Psoas muscle (tissue), 8 donors: ENCODE results near the gene FADS2. TPM values are rescaled to one million over a fixed set of nuclear protein-coding genes. Genes with fewer than 3 reads are reported as not detected.

Experiments used
- ATAC-seq, 4 donors: fragments of 200-7000 bp; cut with Tn5 transposase; one replicate each; pipeline ENCODE4 v1.9.1; 2020; ENCODE audit warnings: moderate library complexity in 3 of 4, mild to moderate bottlenecking in 2 of 4
- DNase-seq, 2 donors: peaks; one replicate each; pipeline ENCODE4 v3.0.0-alpha.2; 2020
- H3K27ac ChIP-seq: fragments of 200-600 bp; one replicate; pipeline ENCODE4 v1.8.0; 2022
- H3K27me3 ChIP-seq, 3 donors: fragments of 200-600 bp in 1 of 3; one replicate each; pipeline versions ENCODE4 v1.6.1 to v1.8.0; 2013 to 2022; ENCODE audit warnings: low read length in 2 of 3, mild to moderate bottlenecking in 2 of 3, moderate library complexity in 1 of 3; ENCODE audit not compliant: insufficient read depth in 3 of 3
- H3K36me3 ChIP-seq, 2 donors: fragments of 200-600 bp in 1 of 2; one replicate each; pipeline versions ENCODE4 v1.6.1 to v1.8.0; 2013 to 2022; ENCODE audit warnings: low read depth in 1 of 2, mild to moderate bottlenecking in 1 of 2, moderate library complexity in 1 of 2; ENCODE audit not compliant: insufficient read depth in 1 of 2
- H3K4me1 ChIP-seq: fragments of 200-600 bp; one replicate; pipeline ENCODE4 v1.8.0; 2022
- H3K4me3 ChIP-seq: fragments of 200-600 bp; one replicate; pipeline ENCODE4 v1.8.0; 2022; ENCODE audit warnings: mild to moderate bottlenecking
- H3K9me3 ChIP-seq: fragments of 200-600 bp; one replicate; pipeline ENCODE4 v1.8.0; 2022
- WGBS, 3 donors: extraction: QIAGEN DNeasy Blood & Tissue Kit; methylation state at CpG; one replicate each; pipeline versions ENCODE4 v1.1.6 to v1.1.7; 2013; 5-methylcytosine and 5-hydroxymethylcytosine counted together
- intact Hi-C, 2 donors: fragments of 100-400 bp; cut with DNase I; formaldehyde crosslinking; loops; one replicate each; pipeline versions ENCODE4 v1.11.0 to v1.14.2; 2022
- polyA plus RNA-seq, 3 donors: library from polyadenylated mRNA; stranded (reverse); fragments of 200-250 nt; gene quantifications; one replicate each; pipeline ENCODE4 v1.2.3, GENCODE V29; 2013
- total RNA-seq, 4 donors: library from RNA; stranded (reverse); fragmentation: NEBNext Ultra II Directional in 2 of 4; extraction: Animal tissue kit (Norgen Biotek cat#: 25700) in 2 of 4; gene quantifications; one replicate each; pipeline versions ENCODE4 v1.2.1 to v1.2.4, GENCODE V29; 2021 to 2023
- TF ChIP-seq, protein P1 (sequence below): fragments of 200-600 bp; IDR thresholded peaks from one replicate; pipeline ENCODE4 v1.8.0; 2022; ENCODE audit warnings: antibody characterized with exemption
- donor health status: healthy with polysubstance abuse.
- donor health status: DM: no; HTN: no; CAD: no; lungs with moderate emphysema.
- donor health status: Bipolar disorder and iron deficiency.
- donor health status: healthy.
- donor health status: DM: yes; HTN: yes; CAD: no.
- donor health status: DM: no; HTN: no; CAD: no.
- donor health status: DM: no; HTN: no; CAD: no.
- donor health status: DM: yes; HTN: yes; CAD: no.

Gene FADS2
- total and polyA plus RNA-seq, 7 donors, result 2.2 to 8.4 (median 5.5) TPM

DNA sequence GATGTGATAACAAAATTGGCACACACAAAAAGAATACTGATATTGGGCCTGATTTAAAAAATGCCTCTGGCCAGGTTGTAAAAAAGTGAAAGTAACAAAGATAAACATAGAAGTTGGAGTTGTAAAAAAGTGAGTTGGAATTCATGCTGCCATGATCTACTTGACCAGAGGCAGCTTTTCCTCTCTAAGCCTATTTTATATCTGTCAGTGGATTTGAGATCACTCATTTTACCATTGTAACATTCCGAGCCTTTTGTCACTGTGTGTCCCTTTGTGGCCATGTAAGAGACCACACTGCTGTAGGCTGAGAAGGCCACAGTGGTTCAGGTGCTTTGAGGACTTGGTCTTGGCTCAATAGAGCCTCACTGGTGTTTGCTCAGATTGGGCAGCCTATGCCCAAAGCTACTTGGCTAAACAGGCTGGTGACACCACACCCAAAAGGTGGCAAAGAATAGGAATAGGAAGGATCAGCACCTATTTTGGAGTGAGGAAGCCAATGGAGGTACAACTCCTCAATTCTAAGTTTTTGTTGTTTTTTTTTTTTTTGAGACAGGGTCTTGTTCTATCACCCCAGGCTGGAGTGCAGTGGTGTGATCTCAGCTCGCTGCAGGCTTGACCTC is 28.3 kb upstream of the FADS2 start:
- no peaks in the 10 kb centered on the region for H3K27me3 ChIP-seq
- intact Hi-C loops, result loop anchor here (5.0 to 10.0 kb wide), 5 partner anchors 73 to 308 kb away; partner anchors contain the start of gene BEST1 (in 1 of the 2)
- H3K36me3 ChIP-seq, result peaks cover 2 to 16% of the 10 kb centered on the region in 2 donors
- no peak overlapping the region for H3K4me3 ChIP-seq
- H3K9me3 ChIP-seq, result no peaks in the 10 kb centered on the region
- DNase-seq (no peak), ATAC-seq (no peak)
- no peak overlapping the region for H3K27ac ChIP-seq
- 97 to 99% (median 97%) methylated on average over 2 of the region's 2 CpGs for WGBS, 3 donors
- TF ChIP-seq, protein P1, sequence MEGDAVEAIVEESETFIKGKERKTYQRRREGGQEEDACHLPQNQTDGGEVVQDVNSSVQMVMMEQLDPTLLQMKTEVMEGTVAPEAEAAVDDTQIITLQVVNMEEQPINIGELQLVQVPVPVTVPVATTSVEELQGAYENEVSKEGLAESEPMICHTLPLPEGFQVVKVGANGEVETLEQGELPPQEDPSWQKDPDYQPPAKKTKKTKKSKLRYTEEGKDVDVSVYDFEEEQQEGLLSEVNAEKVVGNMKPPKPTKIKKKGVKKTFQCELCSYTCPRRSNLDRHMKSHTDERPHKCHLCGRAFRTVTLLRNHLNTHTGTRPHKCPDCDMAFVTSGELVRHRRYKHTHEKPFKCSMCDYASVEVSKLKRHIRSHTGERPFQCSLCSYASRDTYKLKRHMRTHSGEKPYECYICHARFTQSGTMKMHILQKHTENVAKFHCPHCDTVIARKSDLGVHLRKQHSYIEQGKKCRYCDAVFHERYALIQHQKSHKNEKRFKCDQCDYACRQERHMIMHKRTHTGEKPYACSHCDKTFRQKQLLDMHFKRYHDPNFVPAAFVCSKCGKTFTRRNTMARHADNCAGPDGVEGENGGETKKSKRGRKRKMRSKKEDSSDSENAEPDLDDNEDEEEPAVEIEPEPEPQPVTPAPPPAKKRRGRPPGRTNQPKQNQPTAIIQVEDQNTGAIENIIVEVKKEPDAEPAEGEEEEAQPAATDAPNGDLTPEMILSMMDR, result no peak
- peaks cover 4% of the 10 kb centered on the region for H3K4me1 ChIP-seq

DNA sequence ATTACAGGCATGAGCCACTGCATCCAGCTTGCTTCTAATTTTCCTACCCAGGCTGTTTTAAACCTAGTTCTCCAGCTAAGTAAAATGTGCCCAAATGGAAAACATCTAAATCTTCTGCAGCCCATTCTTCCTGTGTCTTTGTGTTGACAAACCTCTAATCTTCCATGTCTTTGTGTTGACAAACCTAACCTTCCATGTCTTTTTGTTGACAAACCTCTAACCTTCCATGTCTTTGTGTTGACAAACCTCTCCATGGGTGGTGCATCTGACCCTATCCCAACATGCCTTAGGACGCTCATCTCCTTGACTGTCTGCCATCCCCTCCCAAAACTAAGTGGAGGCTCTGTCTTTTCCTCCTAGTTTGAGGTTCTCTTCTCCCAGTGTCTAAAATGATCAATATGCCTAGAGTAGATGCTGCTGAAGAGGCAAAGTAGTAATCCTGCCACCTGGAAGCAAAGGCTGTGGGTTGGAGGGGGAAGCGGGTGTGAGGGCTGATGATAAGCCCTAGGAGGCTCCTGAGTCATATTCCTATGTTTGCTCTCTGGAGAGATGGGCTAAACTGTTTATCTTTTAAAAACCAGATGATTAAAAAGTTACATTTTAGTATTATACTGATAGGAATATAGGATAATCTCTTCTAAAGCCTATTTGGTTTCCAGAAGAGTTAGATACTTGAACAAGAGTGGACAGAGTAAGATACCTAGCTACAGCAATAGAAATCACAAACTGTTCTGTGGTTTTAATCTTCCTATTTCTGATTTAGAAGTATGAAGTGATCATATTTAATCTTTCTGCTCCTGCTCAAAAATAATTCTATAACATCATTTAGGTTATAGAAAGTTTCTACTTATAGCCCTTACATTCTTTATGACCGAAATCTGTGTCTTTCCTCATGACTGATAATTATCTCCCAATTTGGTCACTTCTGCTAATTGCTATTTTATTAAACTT is 27.5 kb upstream of the FADS2 start:
- no peaks in the 10 kb centered on the region for H3K9me3 ChIP-seq
- peaks cover 2 to 18% of the 10 kb centered on the region in 2 donors for H3K36me3 ChIP-seq
- 71 to 92% (median 85%) methylated on average over 3 of the region's 3 CpGs for WGBS, 3 donors
- DNase-seq (no peak), ATAC-seq (no peak)
- no peak overlapping the region for H3K4me3 ChIP-seq
- TF ChIP-seq, protein P1, result no peak
- H3K27ac ChIP-seq, result no peak overlapping the region
- no peaks in the 10 kb centered on the region for H3K27me3 ChIP-seq
- intact Hi-C loops, result no loop called here
- peaks cover 4% of the 10 kb centered on the region for H3K4me1 ChIP-seq

DNA sequence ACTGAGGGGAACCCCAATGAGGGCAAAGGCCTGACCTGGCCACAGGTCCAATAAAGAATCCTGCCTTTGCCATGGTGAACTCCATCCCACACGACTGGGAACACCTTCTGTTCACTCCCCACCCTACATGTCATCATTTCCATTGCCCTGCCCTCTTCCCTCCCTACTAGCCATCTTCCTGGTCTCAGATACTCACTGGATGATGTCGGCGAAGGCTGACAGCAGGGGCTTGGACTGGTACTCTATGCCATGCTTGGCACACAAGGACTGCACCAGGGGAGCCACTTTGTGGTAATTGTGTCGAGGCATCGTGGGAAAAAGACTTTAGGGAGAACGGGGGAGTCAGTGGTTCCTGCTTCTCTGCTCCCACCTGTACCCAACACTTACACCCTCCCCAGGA is 25.5 kb upstream of the FADS2 start:
- Histone ChIP-seq H3K4me1 (peaks cover under 1% of the 10 kb centered on the region), H3K27ac (no peak overlapping the region), H3K4me3 (no peak overlapping the region), H3K27me3 (no peaks in the 10 kb centered on the region), H3K9me3 (no peaks in the 10 kb centered on the region), H3K36me3 (peaks cover 2 to 14% of the 10 kb centered on the region in 2 donors)
- TF ChIP-seq, protein P1, result no peak
- intact Hi-C loops, result no loop called here
- ATAC-seq (no peak), DNase-seq (no peak)
- 86 to 90% (median 86%) methylated on average over 6 of the region's 6 CpGs for WGBS, 3 donors

DNA sequence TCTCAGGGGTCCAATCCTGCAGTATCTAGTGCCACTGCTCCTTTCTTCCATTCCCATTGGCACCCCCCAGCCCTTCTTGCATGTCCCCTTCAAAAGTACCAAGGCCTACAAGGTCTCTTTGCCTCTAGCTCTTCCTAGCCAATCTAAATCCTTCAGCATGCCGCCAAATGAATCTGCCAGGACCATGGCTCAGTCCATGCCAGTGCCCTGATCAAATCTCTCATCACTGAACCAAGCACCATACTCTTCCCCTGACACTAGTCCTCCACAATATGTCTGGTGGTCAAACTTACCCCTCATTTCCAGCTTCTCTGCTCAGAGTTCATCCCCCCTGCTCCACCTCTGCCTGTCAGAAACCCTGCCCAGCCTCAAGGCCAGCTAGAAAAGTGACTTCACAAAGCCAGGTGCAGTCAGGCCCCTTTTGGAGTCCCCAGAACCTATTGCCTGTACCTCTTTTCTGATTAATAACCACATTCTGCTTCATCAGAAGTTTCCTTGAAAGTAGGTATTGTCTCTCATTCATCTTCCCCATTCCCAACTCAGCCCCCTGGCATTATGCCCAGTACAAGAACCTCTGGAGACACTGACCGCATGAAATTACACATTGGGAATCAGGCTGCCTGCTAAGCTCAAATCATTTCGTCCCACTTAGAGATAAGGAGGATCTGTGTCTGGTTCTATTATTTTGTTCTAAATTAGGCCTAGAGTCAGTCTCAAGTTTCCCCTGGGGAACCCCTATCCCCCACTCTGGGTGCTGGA is 24.0 kb upstream of the FADS2 start:
- H3K4me3 ChIP-seq, result no peak overlapping the region
- DNase-seq (no peak), ATAC-seq (no peak)
- no peaks in the 10 kb centered on the region for H3K4me1 ChIP-seq
- no peaks in the 10 kb centered on the region for H3K9me3 ChIP-seq
- WGBS, 3 donors, result 66 to 69% (median 67%) methylated on average over 3 of the region's 3 CpGs
- intact Hi-C loops, result no loop called here
- H3K36me3 ChIP-seq, result peaks cover 2 to 25% of the 10 kb centered on the region in 2 donors
- H3K27me3 ChIP-seq, result no peaks in the 10 kb centered on the region
- TF ChIP-seq, protein P1, result no peak
- no peak overlapping the region for H3K27ac ChIP-seq
